PC-9 (cell line): ENCODE results near the gene CALR3. TPM values are rescaled to one million over a fixed set of nuclear protein-coding genes. Genes with fewer than 3 reads are reported as not detected.

Source experiments
- BruUV-seq: library from RNA; stranded (reverse); fragments of 400-500 nt; replicated peaks from 2 replicates; lab custom pipeline; 2021; lab: Mats Ljungman, UMichigan
- CTCF ChIA-PET: fragments of 300-600 bp; sonication (Branson Sonifier 250); formaldehyde crosslinking; loops from one replicate; lab custom pipeline; 2022; ENCODE audit warnings: antibody characterized with exemption; lab: Charles Lee
- POLR2A ChIA-PET: fragments of 300-600 bp; sonication (Branson Sonifier 250); formaldehyde crosslinking; loops from one replicate; lab custom pipeline; 2022; ENCODE audit warnings: antibody characterized with exemption; ENCODE audit not compliant: unreplicated experiment; lab: Charles Lee
- DNase-seq, 2 experiments: peaks; one replicate each; pipeline versions ENCODE4 v3.0.0 to v3.0.0-alpha.2; 2015 to 2022; ENCODE audit warnings: mixed read lengths in 1 of 2
- H2AFZ ChIP-seq: fragments of 200-600 bp; sonication (generic); 2 replicates; pipeline ENCODE4 v1.8.1; 2017; ENCODE audit warnings: antibody characterized with exemption
- H3F3A ChIP-seq: fragments of 200-600 bp; sonication (generic); 2 replicates; pipeline ENCODE4 v1.8.1; 2017; ENCODE audit warnings: antibody characterized with exemption, mild to moderate bottlenecking, low read depth; ENCODE audit not compliant: insufficient read depth
- H3K27ac ChIP-seq: fragments of 200-600 bp; sonication (generic); 2 replicates; pipeline ENCODE4 v1.6.1; 2016; ENCODE audit warnings: mixed run types
- H3K27me3 ChIP-seq: fragments of 200-600 bp; sonication (generic); 2 replicates; pipeline ENCODE4 v1.6.1; 2016; ENCODE audit warnings: low read depth, mixed run types; ENCODE audit not compliant: insufficient read depth
- H3K36me3 ChIP-seq: fragments of 200-600 bp; sonication (generic); 2 replicates; pipeline ENCODE4 v1.6.1; 2016; ENCODE audit warnings: low read depth, mixed run types
- H3K4me1 ChIP-seq: fragments of 200-600 bp; sonication (generic); replicated peaks from 2 replicates; pipeline ENCODE4 v1.6.1; 2016; ENCODE audit warnings: mixed run types; ENCODE audit not compliant: insufficient read depth
- H3K4me2 ChIP-seq: fragments of 200-600 bp; sonication (generic); 2 replicates; pipeline ENCODE4 v1.6.1; 2017; ENCODE audit warnings: mixed run types
- H3K4me3 ChIP-seq: fragments of 200-600 bp; sonication (generic); 2 replicates; pipeline ENCODE4 v1.6.1; 2016; ENCODE audit warnings: mixed run types
- H3K79me2 ChIP-seq: fragments of 200-600 bp; sonication (generic); 2 replicates; pipeline ENCODE4 v1.6.1; 2017; ENCODE audit warnings: low read depth, mixed run types
- H3K9me2 ChIP-seq: fragments of 200-600 bp; sonication (generic); 2 replicates; pipeline ENCODE4 v1.8.1; 2017; ENCODE audit warnings: mild to moderate bottlenecking; ENCODE audit not compliant: insufficient read depth
- H3K9me3 ChIP-seq: fragments of 200-600 bp; sonication (generic); 2 replicates; pipeline ENCODE4 v1.8.1; 2016; ENCODE audit warnings: low read depth; ENCODE audit not compliant: insufficient read depth
- H4K20me1 ChIP-seq: fragments of 200-600 bp; sonication (generic); 2 replicates; pipeline ENCODE4 v1.8.1; 2017; ENCODE audit not compliant: insufficient read depth
- CTCF ChIP-seq: fragments of 200-600 bp; sonication (generic); conservative IDR thresholded peaks from 2 replicates; pipeline ENCODE4 v1.6.1; 2017; ENCODE audit warnings: mixed run types, antibody characterized with exemption, mild to moderate bottlenecking, moderate library complexity
- EZH2 ChIP-seq: fragments of 200-600 bp; sonication (generic); IDR thresholded peaks from 2 replicates; pipeline ENCODE4 v1.8.0; 2017; ENCODE audit warnings: antibody characterized with exemption, low read depth
- intact Hi-C: fragments of 100-400 bp; cut with micrococcal nuclease; formaldehyde crosslinking; loops from one replicate; pipeline ENCODE4 v1.10.0; 2022; ENCODE audit not compliant: unreplicated experiment
- total RNA-seq: library from RNA; stranded (reverse); gene quantifications from 2 replicates; pipeline ENCODE4 v1.2.3, GENCODE V29; 2021

The CALR3 gene
- total RNA-seq, 1 experiment from 2014 or later: not detected

GRCh38 chr19:16527334-16527935 is 31.5 kb upstream of the CALR3 start:
- Histone ChIP-seq H3K27ac (no peak overlapping the region), H2AFZ (no peak overlapping the region), H3K36me3 (peaks cover 32% of the 10 kb centered on the region), H3K9me3 (no peaks in the 10 kb centered on the region), H3F3A (peaks cover 16% of the 10 kb centered on the region; the same call in 1 of the 2 replicates), H3K4me2 (no peak overlapping the region), H3K27me3 (no peaks in the 10 kb centered on the region), H3K4me3 (no peak overlapping the region), H3K9me2 (no peaks in the 10 kb centered on the region), H4K20me1 (peaks cover 53% of the 10 kb centered on the region), H3K4me1 (no peaks in the 10 kb centered on the region), H3K79me2 (no peaks in the 10 kb centered on the region)
- TSS peak; percentile 12 for BruUV-seq
- intact Hi-C loops: no loop called here
- CTCF ChIA-PET: interaction anchor here (0.6 kb wide), 1 partner anchor 88 kb away, joined by 8 read pairs; no protein-coding TSS in a partner anchor
- POLR2A ChIA-PET: interaction anchor here (0.5 kb wide), 1 partner anchor 145 kb away, joined by 3 read pairs; no protein-coding TSS in a partner anchor
- TF ChIP-seq CTCF (no peak), EZH2 (no peak)
- DNase-seq: peak in 1 of 2 experiments; percentile 45

GRCh38 chr19:16525751-16526481 is 29.9 kb upstream of the CALR3 start:
- POLR2A ChIA-PET: no interaction called here

More at GRCh38 chr19:16525751-16526481, 29.9 kb upstream of the CALR3 start:
- no peak overlapping the region for H2AFZ ChIP-seq
- no peak for DNase-seq
- no peaks in the 10 kb centered on the region for H3K27me3 ChIP-seq
- BruUV-seq: no TSS peak
- no peaks in the 10 kb centered on the region for H3K4me1 ChIP-seq
- intact Hi-C loops: no loop called here
- CTCF ChIA-PET: no interaction called here
- H3K36me3 ChIP-seq: peaks cover 21% of the 10 kb centered on the region
- peaks cover 51% of the 10 kb centered on the region for H4K20me1 ChIP-seq
- no peak overlapping the region for H3K27ac ChIP-seq
- no peaks in the 10 kb centered on the region for H3K79me2 ChIP-seq
- no peaks in the 10 kb centered on the region for H3K9me2 ChIP-seq
- no peak overlapping the region for H3K4me2 ChIP-seq
- TF ChIP-seq EZH2 (no peak), CTCF (no peak)
- no peaks in the 10 kb centered on the region for H3K9me3 ChIP-seq
- H3K4me3 ChIP-seq: no peak overlapping the region
- H3F3A ChIP-seq: peaks cover 16% of the 10 kb centered on the region; the same call in 1 of the 2 replicates
